OCI-LY1 (cell line): ENCODE measurements around the gene NACC2.

Experiments
- H2AFZ ChIP-seq: fragments of 200-600 bp; sonication (generic), shearing (Covaris generic); 2 replicates; pipeline ENCODE4 v1.6.0; 2014; ENCODE audit warnings: antibody characterized with exemption, mild to moderate bottlenecking, low read length
- H3F3A ChIP-seq: fragments of 200-600 bp; sonication (generic), shearing (Covaris generic); 2 replicates; pipeline ENCODE4 v1.6.0; 2014; ENCODE audit warnings: mild to moderate bottlenecking, antibody characterized with exemption, low read length, moderate library complexity; ENCODE audit not compliant: insufficient read depth
- H3K27ac ChIP-seq: fragments of 200-600 bp; sonication (generic); 2 replicates; pipeline ENCODE4 v1.5.1; 2014; ENCODE audit warnings: low read length, mixed run types, mild to moderate bottlenecking, low read depth; ENCODE audit not compliant: poor library complexity, severe bottlenecking
- H3K27me3 ChIP-seq: fragments of 200-600 bp; sonication (generic); 2 replicates; pipeline ENCODE4 v1.6.0; 2014; ENCODE audit warnings: antibody characterized with exemption, mild to moderate bottlenecking, low read length, moderate library complexity; ENCODE audit not compliant: insufficient read depth
- H3K36me3 ChIP-seq: fragments of 200-600 bp; sonication (generic); 2 replicates; pipeline ENCODE4 v1.6.1; 2014; ENCODE audit warnings: mild to moderate bottlenecking, antibody characterized with exemption, low read length, moderate library complexity, mixed read lengths; ENCODE audit not compliant: insufficient read depth
- H3K4me1 ChIP-seq: fragments of 200-600 bp; sonication (generic); 2 replicates; pipeline ENCODE4 v1.5.1; 2014; ENCODE audit warnings: mild to moderate bottlenecking, low read length, moderate library complexity; ENCODE audit not compliant: insufficient read depth, severe bottlenecking
- H3K4me2 ChIP-seq: fragments of 200-600 bp; sonication (generic), shearing (Covaris generic); 2 replicates; pipeline ENCODE4 v1.6.1; 2014; ENCODE audit warnings: low read length
- H3K4me3 ChIP-seq: fragments of 200-600 bp; sonication (generic); 2 replicates; pipeline ENCODE4 v1.5.1; 2014; ENCODE audit warnings: low read length, low read depth, mild to moderate bottlenecking, mixed read lengths; ENCODE audit not compliant: poor library complexity, severe bottlenecking
- H3K79me2 ChIP-seq: fragments of 200-600 bp; shearing (Covaris generic); 2 replicates; pipeline ENCODE4 v1.6.1; 2016; ENCODE audit warnings: mixed run types, low read length, mixed read lengths; ENCODE audit not compliant: insufficient read depth
- H3K9ac ChIP-seq: fragments of 200-600 bp; sonication (generic), shearing (Covaris generic); 2 replicates; pipeline ENCODE4 v1.6.1; 2014; ENCODE audit warnings: mild to moderate bottlenecking, low read length, mixed read lengths
- H3K9me2 ChIP-seq: fragments of 200-600 bp; sonication (generic), shearing (Covaris generic); 2 replicates; pipeline ENCODE4 v1.6.1; 2014; ENCODE audit warnings: low read depth, mild to moderate bottlenecking, low read length, mixed read lengths
- H3K9me3 ChIP-seq: fragments of 200-600 bp; shearing (Covaris generic); 2 replicates; pipeline ENCODE4 v1.6.1; 2014; ENCODE audit warnings: low read length, mixed read lengths
- H4K20me1 ChIP-seq: fragments of 200-600 bp; sonication (generic), shearing (Covaris generic); 2 replicates; pipeline ENCODE4 v1.6.0; 2016; ENCODE audit warnings: mild to moderate bottlenecking, low read length; ENCODE audit not compliant: insufficient read depth
- EZH2 ChIP-seq: fragments of 200-600 bp; sonication (generic), shearing (Covaris generic); IDR thresholded peaks from 2 replicates; pipeline ENCODE4 v1.8.0; 2017; ENCODE audit warnings: borderline replicate concordance, mixed run types, mild to moderate bottlenecking, antibody characterized with exemption, low read length, moderate library complexity, mixed read lengths
- TF ChIP-seq, protein P1 (sequence below): fragments of 200-600 bp; sonication (generic), shearing (Covaris generic); IDR thresholded peaks from 2 replicates; pipeline ENCODE4 v1.5.1; 2017; ENCODE audit warnings: mild to moderate bottlenecking, antibody characterized with exemption, low read length, moderate library complexity, mixed read lengths

NACC2 gene

DNA sequence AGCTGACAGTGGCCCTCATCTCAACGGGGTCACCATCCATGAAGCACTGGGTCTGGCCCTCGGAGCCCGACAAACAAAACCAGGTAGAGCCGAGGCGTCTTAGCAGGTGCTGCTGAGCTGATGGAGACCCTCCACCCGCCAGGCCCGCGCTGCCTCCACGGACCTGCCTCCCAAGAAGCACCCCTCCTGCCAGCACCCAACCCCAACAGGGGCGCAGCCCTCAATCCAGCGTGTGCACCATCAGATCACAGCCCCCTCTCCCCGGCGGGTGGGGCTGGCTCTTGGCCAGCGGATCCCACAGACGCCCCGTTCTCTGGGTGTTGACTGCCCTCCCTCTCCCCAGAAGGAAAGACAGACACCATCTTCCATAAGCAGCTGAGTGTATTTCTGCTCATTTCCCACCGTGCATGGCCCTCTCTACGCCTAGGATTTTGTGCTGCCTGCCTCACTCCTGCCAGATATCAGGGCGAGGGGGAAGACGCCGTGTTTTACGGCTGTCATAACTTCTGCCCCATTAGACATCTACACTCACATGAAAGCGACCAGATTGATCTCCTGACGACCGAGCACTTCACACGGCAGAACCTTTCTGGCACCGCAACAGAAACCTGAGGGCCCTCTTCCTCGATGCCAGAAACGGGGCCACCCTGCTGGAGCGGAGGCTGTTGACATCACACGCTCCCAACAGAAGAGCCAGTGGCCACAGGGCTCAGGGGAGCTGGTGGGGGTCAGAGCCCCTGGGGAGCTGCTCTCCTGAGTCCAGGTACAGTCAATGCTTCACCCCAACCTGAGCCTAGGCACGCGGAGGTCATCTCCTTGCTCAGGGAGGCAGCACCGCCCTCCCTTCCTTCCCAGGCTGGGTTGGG is 12.4 kb downstream of the NACC2 start:
- Histone ChIP-seq H3K27me3 (peaks cover 6% of the 10 kb centered on the region; the same call in 1 of the 2 replicates), H3K79me2 (no peaks in the 10 kb centered on the region)

DNA sequence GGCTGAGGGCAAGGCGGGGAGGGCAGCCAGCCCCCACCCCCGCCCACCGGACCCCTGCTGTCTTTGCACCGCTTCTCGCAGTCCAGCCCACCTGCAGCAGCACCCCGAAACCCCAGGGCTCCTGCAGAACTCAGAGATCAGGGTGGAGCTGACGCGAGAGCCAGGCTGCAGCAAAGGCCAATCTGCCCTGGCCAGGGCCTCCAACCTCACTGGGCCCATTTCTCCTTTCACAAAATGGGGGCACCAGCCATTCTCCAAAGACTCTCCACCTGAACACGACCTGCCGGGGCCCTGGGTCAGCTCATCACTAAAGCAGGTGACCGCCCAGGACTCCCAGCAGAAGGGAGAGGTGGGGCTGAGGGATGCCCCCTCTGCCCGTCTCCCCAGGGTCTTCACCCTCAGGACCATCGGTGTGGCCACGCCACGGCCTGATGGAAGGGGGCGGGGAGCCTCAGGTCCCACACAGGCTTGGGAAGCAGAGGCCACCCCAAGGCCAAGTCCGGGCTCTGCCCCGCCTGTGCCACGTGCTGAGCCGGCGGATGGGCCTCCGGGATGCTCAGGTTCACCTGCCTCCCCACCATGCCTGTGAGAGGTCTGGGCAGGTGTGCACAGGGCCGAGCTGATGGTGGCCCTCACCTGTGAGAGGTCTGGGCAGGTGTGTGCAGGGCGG is 13.1 kb downstream of the NACC2 start:
- Histone ChIP-seq H3K27ac (no peak overlapping the region), H3K9me3 (no peaks in the 10 kb centered on the region), H3K36me3 (no peaks in the 10 kb centered on the region), H3K9me2 (no peaks in the 10 kb centered on the region), H3K4me2 (no peak overlapping the region), H3K27me3 (peaks cover 6% of the 10 kb centered on the region; the same call in 1 of the 2 replicates), H3F3A (no peaks in the 10 kb centered on the region), H3K79me2 (no peaks in the 10 kb centered on the region), H3K4me3 (no peak overlapping the region), H4K20me1 (no peaks in the 10 kb centered on the region), H3K4me1 (no peaks in the 10 kb centered on the region), H3K9ac (no peak overlapping the region), H2AFZ (no peak overlapping the region)
- no peak for TF ChIP-seq EZH2
- TF ChIP-seq, protein P1, sequence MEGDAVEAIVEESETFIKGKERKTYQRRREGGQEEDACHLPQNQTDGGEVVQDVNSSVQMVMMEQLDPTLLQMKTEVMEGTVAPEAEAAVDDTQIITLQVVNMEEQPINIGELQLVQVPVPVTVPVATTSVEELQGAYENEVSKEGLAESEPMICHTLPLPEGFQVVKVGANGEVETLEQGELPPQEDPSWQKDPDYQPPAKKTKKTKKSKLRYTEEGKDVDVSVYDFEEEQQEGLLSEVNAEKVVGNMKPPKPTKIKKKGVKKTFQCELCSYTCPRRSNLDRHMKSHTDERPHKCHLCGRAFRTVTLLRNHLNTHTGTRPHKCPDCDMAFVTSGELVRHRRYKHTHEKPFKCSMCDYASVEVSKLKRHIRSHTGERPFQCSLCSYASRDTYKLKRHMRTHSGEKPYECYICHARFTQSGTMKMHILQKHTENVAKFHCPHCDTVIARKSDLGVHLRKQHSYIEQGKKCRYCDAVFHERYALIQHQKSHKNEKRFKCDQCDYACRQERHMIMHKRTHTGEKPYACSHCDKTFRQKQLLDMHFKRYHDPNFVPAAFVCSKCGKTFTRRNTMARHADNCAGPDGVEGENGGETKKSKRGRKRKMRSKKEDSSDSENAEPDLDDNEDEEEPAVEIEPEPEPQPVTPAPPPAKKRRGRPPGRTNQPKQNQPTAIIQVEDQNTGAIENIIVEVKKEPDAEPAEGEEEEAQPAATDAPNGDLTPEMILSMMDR: no peak

More for the DNA sequence above, 12.4 kb downstream of the NACC2 start:
- Histone ChIP-seq H3K9ac (no peak overlapping the region), H3K4me3 (no peak overlapping the region), H3F3A (no peaks in the 10 kb centered on the region), H2AFZ (no peak overlapping the region), H3K4me1 (no peaks in the 10 kb centered on the region), H3K36me3 (no peaks in the 10 kb centered on the region), H3K4me2 (no peak overlapping the region), H3K9me3 (no peaks in the 10 kb centered on the region), H3K9me2 (no peaks in the 10 kb centered on the region), H4K20me1 (no peaks in the 10 kb centered on the region), H3K27ac (no peak overlapping the region)
- TF ChIP-seq EZH2: no peak
- TF ChIP-seq, protein P1: no peak

DNA sequence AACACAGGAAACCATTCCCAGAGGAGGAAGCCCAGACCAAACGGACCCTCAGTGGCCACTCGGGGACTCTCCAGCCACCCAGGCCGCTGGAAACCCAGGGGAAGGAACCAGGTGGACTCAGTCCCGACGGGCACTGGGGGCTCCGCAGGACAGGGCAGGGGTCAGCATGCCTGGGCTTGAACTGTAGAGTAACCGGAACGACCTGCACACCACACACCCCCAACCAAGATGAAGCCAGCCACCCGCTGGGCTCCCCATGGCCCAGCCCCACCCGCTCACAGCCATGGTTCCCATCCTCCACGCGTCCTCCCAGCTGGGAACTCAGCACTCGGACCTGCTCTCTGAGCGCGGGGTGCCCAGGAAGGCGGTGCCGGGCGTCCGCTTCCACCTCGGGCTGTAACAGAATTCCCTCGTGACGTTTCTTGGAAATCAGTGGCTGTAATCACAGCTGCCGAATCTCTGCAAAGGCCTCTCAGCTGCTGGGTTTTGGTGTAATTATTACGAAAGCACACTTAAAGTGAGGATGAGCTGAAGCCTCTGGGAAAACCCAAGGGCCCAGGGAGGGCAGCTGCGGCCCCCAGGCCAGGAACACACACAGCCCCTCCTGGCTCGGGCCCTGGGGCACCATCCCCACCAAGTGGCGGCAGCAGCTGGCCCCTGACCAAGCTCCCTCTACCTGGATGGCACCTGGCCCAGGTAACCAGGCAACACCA is 13.8 kb downstream of the NACC2 start:
- H3K79me2 ChIP-seq: no peaks in the 10 kb centered on the region

More for the DNA sequence above, 13.8 kb downstream of the NACC2 start:
- no peaks in the 10 kb centered on the region for H3F3A ChIP-seq
- H3K27me3 ChIP-seq: peaks cover 6% of the 10 kb centered on the region; the same call in 1 of the 2 replicates
- no peaks in the 10 kb centered on the region for H3K9me2 ChIP-seq
- H4K20me1 ChIP-seq: no peaks in the 10 kb centered on the region
- no peaks in the 10 kb centered on the region for H3K4me1 ChIP-seq
- H3K4me3 ChIP-seq: no peak overlapping the region
- no peak overlapping the region for H3K27ac ChIP-seq
- H3K4me2 ChIP-seq: no peak overlapping the region
- no peaks in the 10 kb centered on the region for H3K9me3 ChIP-seq
- H3K36me3 ChIP-seq: no peaks in the 10 kb centered on the region
- H3K9ac ChIP-seq: no peak overlapping the region
- H2AFZ ChIP-seq: no peak overlapping the region
- TF ChIP-seq, protein P1: no peak
- no peak for TF ChIP-seq EZH2
